HEK293 (cell line): Measurements from ENCODE around the gene JMJD7.
A peak's percentile ranks its signal among the peaks of the same experiment; 100 is the strongest.

Experiments used
- CTCF ChIA-PET: fragments of 350-600 bp; formaldehyde crosslinking; extraction: SDS; loops from one replicate; lab custom pipeline; 2021; ENCODE audit warnings: antibody characterized with exemption; lab: Yijun Ruan, JAX
- POLR2A ChIA-PET: fragments of 300-600 bp; formaldehyde crosslinking; extraction: SDS; loops from one replicate; lab custom pipeline; 2020; ENCODE audit warnings: antibody characterized with exemption, inconsistent platforms; lab: Yijun Ruan, JAX
- H3K27ac ChIP-seq: fragments of 200-500 bp; sonication (Bioruptor generic); 2 replicates; pipeline ENCODE4 v1.5.1; 2014; ENCODE audit warnings: low read depth, low read length, control low read depth, inconsistent platforms; ENCODE audit errors: extremely low read depth
- H3K36me3 ChIP-seq, 2 experiments: fragments of 200-500 bp in 1 of 2; sonication (Bioruptor generic) in 1 of 2; 1 replicate in 1 of 2; 2 replicates in 1 of 2; pipeline ENCODE4 v1.5.1; 2014 to 2017; ENCODE audit warnings: inconsistent platforms in 2 of 2, low read length in 2 of 2; ENCODE audit not compliant: control insufficient read depth in 2 of 2, insufficient read depth in 1 of 2
- H3K4me1 ChIP-seq: fragments of 200-500 bp; sonication (Bioruptor generic); 2 replicates; pipeline ENCODE4 v1.5.1; 2014; ENCODE audit warnings: mild to moderate bottlenecking, low read length, inconsistent platforms; ENCODE audit not compliant: control insufficient read depth, insufficient read depth
- H3K4me3 ChIP-seq: 2 replicates; pipeline ENCODE4 v1.5.1; 2011; ENCODE audit warnings: low read depth, mild to moderate bottlenecking, control low read depth, low read length, moderate library complexity
- H3K9me3 ChIP-seq: fragments of 200-500 bp; sonication (Bioruptor generic); 2 replicates; pipeline ENCODE4 v1.5.1; 2014; ENCODE audit warnings: low read depth, low read length, inconsistent platforms; ENCODE audit not compliant: control insufficient read depth, insufficient read depth
- AEBP2 ChIP-seq: fragments of 450-650 bp; formaldehyde crosslinking; IDR thresholded peaks from 2 replicates; pipeline ENCODE4 v1.5.1; 2016; ENCODE audit warnings: missing biosample characterization, missing genetic modification characterization, borderline replicate concordance
- GLI2 ChIP-seq: fragments of 450-650 bp; formaldehyde crosslinking; IDR thresholded peaks from 2 replicates; pipeline ENCODE4; 2017; ENCODE audit warnings: missing biosample characterization, missing genetic modification characterization, low read depth, borderline replicate concordance
- HOXC10 ChIP-seq: sonication (generic); formaldehyde crosslinking; IDR thresholded peaks from 2 replicates; pipeline ENCODE4 v1.8.1; 2023; ENCODE audit warnings: mild to moderate bottlenecking, missing genetic modification reagents
- MYNN ChIP-seq: fragments of 450-650 bp; formaldehyde crosslinking; IDR thresholded peaks from 2 replicates; pipeline ENCODE4 v1.5.1; 2016; ENCODE audit warnings: missing biosample characterization, missing genetic modification characterization, borderline replicate concordance
- SP3 ChIP-seq: fragments of 450-650 bp; formaldehyde crosslinking; IDR thresholded peaks from 2 replicates; pipeline ENCODE4 v1.5.1; 2016; ENCODE audit warnings: missing biosample characterization, missing genetic modification characterization
- ZBTB17 ChIP-seq: fragments of 450-650 bp; formaldehyde crosslinking; IDR thresholded peaks from 2 replicates; pipeline ENCODE4 v1.5.1; 2016; ENCODE audit warnings: missing biosample characterization, missing genetic modification characterization
- ZBTB48 ChIP-seq: fragments of 450-650 bp; formaldehyde crosslinking; IDR thresholded peaks from 2 replicates; pipeline ENCODE4 v1.5.1; 2016; ENCODE audit warnings: missing biosample characterization, missing genetic modification characterization
- ZBTB8A ChIP-seq: fragments of 450-650 bp; formaldehyde crosslinking; IDR thresholded peaks from 2 replicates; pipeline ENCODE4 v1.5.1; 2016; ENCODE audit warnings: missing biosample characterization, missing genetic modification characterization
- ZEB2 ChIP-seq: fragments of 450-650 bp; formaldehyde crosslinking; IDR thresholded peaks from 2 replicates; pipeline ENCODE4 v1.5.1; 2016; ENCODE audit warnings: missing biosample characterization, missing genetic modification characterization
- ZNF2 ChIP-seq: fragments of 450-650 bp; formaldehyde crosslinking; IDR thresholded peaks from 2 replicates; pipeline ENCODE4 v1.5.1; 2016; ENCODE audit warnings: missing biosample characterization, missing genetic modification characterization
- ZNF223 ChIP-seq: fragments of 450-650 bp; formaldehyde crosslinking; IDR thresholded peaks from 2 replicates; pipeline ENCODE4 v1.5.1; 2016; ENCODE audit warnings: missing biosample characterization, missing genetic modification characterization
- ZNF266 ChIP-seq: fragments of 450-650 bp; formaldehyde crosslinking; IDR thresholded peaks from 2 replicates; pipeline ENCODE4 v1.5.1; 2016; ENCODE audit warnings: missing biosample characterization, missing genetic modification characterization, low read depth
- ZNF280C ChIP-seq: fragments of 450-650 bp; formaldehyde crosslinking; IDR thresholded peaks from 2 replicates; pipeline ENCODE4 v1.5.1; 2016; ENCODE audit warnings: missing biosample characterization, missing genetic modification characterization
- ZNF302 ChIP-seq: fragments of 450-650 bp; formaldehyde crosslinking; IDR thresholded peaks from 2 replicates; pipeline ENCODE4 v1.5.1; 2016; ENCODE audit warnings: missing biosample characterization, missing genetic modification characterization, low read depth
- ZNF350 ChIP-seq: fragments of 450-650 bp; formaldehyde crosslinking; IDR thresholded peaks from 2 replicates; pipeline ENCODE4 v1.5.0; 2017; ENCODE audit warnings: missing biosample characterization, mild to moderate bottlenecking, missing genetic modification characterization
- ZNF449 ChIP-seq: fragments of 450-650 bp; formaldehyde crosslinking; IDR thresholded peaks from 2 replicates; pipeline ENCODE4 v1.5.1; 2017; ENCODE audit warnings: missing biosample characterization, mild to moderate bottlenecking, missing genetic modification characterization, moderate library complexity
- ZNF548 ChIP-seq: fragments of 450-650 bp; formaldehyde crosslinking; IDR thresholded peaks from 2 replicates; pipeline ENCODE4 v1.5.1; 2016; ENCODE audit warnings: missing biosample characterization, missing genetic modification characterization
- ZNF600 ChIP-seq: fragments of 450-650 bp; formaldehyde crosslinking; IDR thresholded peaks from 2 replicates; pipeline ENCODE4 v1.5.1; 2016; ENCODE audit warnings: missing biosample characterization, missing genetic modification characterization
- ZNF664 ChIP-seq: fragments of 450-650 bp; formaldehyde crosslinking; IDR thresholded peaks from 2 replicates; pipeline ENCODE4 v1.5.1; 2016; ENCODE audit warnings: missing biosample characterization, missing genetic modification characterization
- ZNF677 ChIP-seq: fragments of 450-650 bp; IDR thresholded peaks from 2 replicates; pipeline ENCODE4 v1.5.0; 2018; ENCODE audit warnings: missing biosample characterization, mild to moderate bottlenecking, missing genetic modification characterization, moderate library complexity
- ZNF747 ChIP-seq: fragments of 450-650 bp; formaldehyde crosslinking; IDR thresholded peaks from 2 replicates; pipeline ENCODE4 v1.5.1; 2016; ENCODE audit warnings: missing biosample characterization, missing genetic modification characterization
- ZNF791 ChIP-seq: fragments of 450-650 bp; formaldehyde crosslinking; IDR thresholded peaks from 2 replicates; pipeline ENCODE4 v1.5.1; 2016; ENCODE audit warnings: missing biosample characterization, missing genetic modification characterization
- TF ChIP-seq, protein P1 (sequence below): fragments of 450-650 bp; formaldehyde crosslinking; IDR thresholded peaks from 2 replicates; pipeline ENCODE4 v1.5.1; 2016; ENCODE audit warnings: missing biosample characterization, missing genetic modification characterization
- TF ChIP-seq, protein P2 (sequence below): fragments of 450-650 bp; formaldehyde crosslinking; IDR thresholded peaks from 2 replicates; pipeline ENCODE4 v1.5.1; 2016; ENCODE audit warnings: missing biosample characterization, missing genetic modification characterization
- TF ChIP-seq, protein P3 (sequence below): fragments of 450-650 bp; formaldehyde crosslinking; IDR thresholded peaks from 2 replicates; pipeline ENCODE4 v1.5.1; 2016; ENCODE audit warnings: missing biosample characterization, missing genetic modification characterization
- TF ChIP-seq, protein P4 (sequence below): fragments of 450-650 bp; formaldehyde crosslinking; IDR thresholded peaks from 2 replicates; pipeline ENCODE4; 2016; ENCODE audit warnings: missing biosample characterization, missing genetic modification characterization

Gene JMJD7

GRCh38 chr15:41788262-41788661 lies 39.6 kb upstream of the JMJD7 start:
- no peaks in the 10 kb centered on the region for H3K4me1 ChIP-seq
- ChIA-PET POLR2A (interaction anchor here (0.8 kb wide), 1 partner anchor 15 kb away, joined by 3 read pairs; no protein-coding TSS in a partner anchor), CTCF (interaction anchor here (0.7 to 4.9 kb wide), 4 partner anchors 8 to 24 kb away, joined by 3 to 24 read pairs (median 4); partner anchors contain the start of gene MAPKBP1)
- H3K27ac ChIP-seq = no peak overlapping the region
- no peaks in the 10 kb centered on the region for H3K9me3 ChIP-seq
- no peak for TF ChIP-seq ZNF266 (tag by site-specific recombination)
- peak; percentile 82 for TF ChIP-seq ZNF677 (tag by site-specific recombination)
- no peak for TF ChIP-seq ZNF223 (tag by site-specific recombination)
- TF ChIP-seq ZNF302 (tag by site-specific recombination) = no peak
- peak; percentile 58; the same call in 1 of the 2 replicates for TF ChIP-seq ZBTB17
- no peak for TF ChIP-seq ZNF600 (tag by site-specific recombination)
- no peak for TF ChIP-seq ZEB2 (tag by site-specific recombination)
- H3K4me3 ChIP-seq = no peak overlapping the region
- no peaks in the 10 kb centered on the region for H3K36me3 ChIP-seq

DNA sequence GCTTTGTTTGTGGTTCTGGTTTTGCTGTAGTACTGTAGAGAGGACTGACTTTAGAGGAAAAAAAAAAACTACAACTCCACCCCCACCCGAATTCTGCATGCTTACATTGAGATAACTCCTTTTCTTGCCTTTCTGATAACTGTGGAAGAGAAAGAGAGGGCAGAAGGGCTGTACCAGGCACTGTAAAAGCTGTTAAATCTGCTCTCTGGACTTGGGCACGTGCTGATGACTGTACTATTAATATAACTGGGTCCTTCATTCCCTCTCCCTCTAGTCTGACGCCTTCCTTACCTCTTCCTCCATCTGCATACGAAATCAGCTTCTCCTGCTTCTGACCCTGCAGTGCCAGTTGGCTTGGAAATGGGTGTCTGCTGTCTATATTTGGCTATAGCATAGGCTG lies 38.7 kb upstream of the JMJD7 start:
- Histone ChIP-seq H3K27ac (no peak overlapping the region), H3K9me3 (no peaks in the 10 kb centered on the region), H3K36me3 (no peaks in the 10 kb centered on the region), H3K4me1 (no peaks in the 10 kb centered on the region), H3K4me3 (no peak overlapping the region)
- ChIA-PET CTCF (interaction anchor here (0.7 to 4.9 kb wide), 4 partner anchors 13 to 20 kb away, joined by 3 to 24 read pairs (median 4); partner anchors contain the start of gene MAPKBP1), POLR2A (interaction anchor here (0.7 kb wide), 1 partner anchor 10 kb away, joined by 3 read pairs; no protein-coding TSS in a partner anchor)
- no peak for TF ChIP-seq ZNF791 (tag by site-specific recombination)
- no peak for TF ChIP-seq MYNN
- TF ChIP-seq, protein P1, sequence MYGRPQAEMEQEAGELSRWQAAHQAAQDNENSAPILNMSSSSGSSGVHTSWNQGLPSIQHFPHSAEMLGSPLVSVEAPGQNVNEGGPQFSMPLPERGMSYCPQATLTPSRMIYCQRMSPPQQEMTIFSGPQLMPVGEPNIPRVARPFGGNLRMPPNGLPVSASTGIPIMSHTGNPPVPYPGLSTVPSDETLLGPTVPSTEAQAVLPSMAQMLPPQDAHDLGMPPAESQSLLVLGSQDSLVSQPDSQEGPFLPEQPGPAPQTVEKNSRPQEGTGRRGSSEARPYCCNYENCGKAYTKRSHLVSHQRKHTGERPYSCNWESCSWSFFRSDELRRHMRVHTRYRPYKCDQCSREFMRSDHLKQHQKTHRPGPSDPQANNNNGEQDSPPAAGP = no peak
- TF ChIP-seq, protein P2, sequence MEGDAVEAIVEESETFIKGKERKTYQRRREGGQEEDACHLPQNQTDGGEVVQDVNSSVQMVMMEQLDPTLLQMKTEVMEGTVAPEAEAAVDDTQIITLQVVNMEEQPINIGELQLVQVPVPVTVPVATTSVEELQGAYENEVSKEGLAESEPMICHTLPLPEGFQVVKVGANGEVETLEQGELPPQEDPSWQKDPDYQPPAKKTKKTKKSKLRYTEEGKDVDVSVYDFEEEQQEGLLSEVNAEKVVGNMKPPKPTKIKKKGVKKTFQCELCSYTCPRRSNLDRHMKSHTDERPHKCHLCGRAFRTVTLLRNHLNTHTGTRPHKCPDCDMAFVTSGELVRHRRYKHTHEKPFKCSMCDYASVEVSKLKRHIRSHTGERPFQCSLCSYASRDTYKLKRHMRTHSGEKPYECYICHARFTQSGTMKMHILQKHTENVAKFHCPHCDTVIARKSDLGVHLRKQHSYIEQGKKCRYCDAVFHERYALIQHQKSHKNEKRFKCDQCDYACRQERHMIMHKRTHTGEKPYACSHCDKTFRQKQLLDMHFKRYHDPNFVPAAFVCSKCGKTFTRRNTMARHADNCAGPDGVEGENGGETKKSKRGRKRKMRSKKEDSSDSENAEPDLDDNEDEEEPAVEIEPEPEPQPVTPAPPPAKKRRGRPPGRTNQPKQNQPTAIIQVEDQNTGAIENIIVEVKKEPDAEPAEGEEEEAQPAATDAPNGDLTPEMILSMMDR = no peak
- TF ChIP-seq ZNF548 = no peak
- no peak for TF ChIP-seq SP3
- TF ChIP-seq ZNF280C = no peak
- TF ChIP-seq, protein P3, sequence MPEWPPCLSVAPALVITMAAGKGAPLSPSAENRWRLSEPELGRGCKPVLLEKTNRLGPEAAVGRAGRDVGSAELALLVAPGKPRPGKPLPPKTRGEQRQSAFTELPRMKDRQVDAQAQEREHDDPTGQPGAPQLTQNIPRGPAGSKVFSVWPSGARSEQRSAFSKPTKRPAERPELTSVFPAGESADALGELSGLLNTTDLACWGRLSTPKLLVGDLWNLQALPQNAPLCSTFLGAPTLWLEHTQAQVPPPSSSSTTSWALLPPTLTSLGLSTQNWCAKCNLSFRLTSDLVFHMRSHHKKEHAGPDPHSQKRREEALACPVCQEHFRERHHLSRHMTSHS (tag by site-specific recombination) = no peak
- no peak for TF ChIP-seq ZBTB8A (tag by site-specific recombination)
- no peak for TF ChIP-seq AEBP2 (tag by site-specific recombination)
- no peak for TF ChIP-seq HOXC10
- no peak for TF ChIP-seq ZNF2 (tag by site-specific recombination)
- TF ChIP-seq, protein P4, sequence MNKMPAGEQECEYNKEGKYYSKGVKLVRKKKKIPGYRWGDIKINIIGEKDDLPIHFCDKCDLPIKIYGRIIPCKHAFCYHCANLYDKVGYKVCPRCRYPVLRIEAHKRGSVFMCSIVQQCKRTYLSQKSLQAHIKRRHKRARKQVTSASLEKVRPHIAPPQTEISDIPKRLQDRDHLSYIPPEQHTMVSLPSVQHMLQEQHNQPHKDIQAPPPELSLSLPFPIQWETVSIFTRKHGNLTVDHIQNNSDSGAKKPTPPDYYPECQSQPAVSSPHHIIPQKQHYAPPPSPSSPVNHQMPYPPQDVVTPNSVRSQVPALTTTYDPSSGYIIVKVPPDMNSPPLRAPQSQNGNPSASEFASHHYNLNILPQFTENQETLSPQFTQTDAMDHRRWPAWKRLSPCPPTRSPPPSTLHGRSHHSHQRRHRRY = no peak
- no peak for TF ChIP-seq ZNF449 (tag by site-specific recombination)
- TF ChIP-seq ZNF350 (tag by site-specific recombination) = no peak
- no peak for TF ChIP-seq GLI2 (tag by site-specific recombination)
- TF ChIP-seq ZNF747 = no peak
- no peak for TF ChIP-seq ZNF664 (tag by site-specific recombination)
- no peak for TF ChIP-seq ZBTB48
